GM10266 (cell line): ENCODE data around the gene NOLC1.

Experiments
- DNase-seq: peaks from one replicate; pipeline ENCODE4 v3.0.0; 2012; ENCODE audit errors: extremely low spot score
- TF ChIP-seq, protein P1 (sequence below): IDR thresholded peaks from 2 replicates; pipeline ENCODE4 v1.5.1; 2012; ENCODE audit warnings: mild to moderate bottlenecking, low read depth; ENCODE audit not compliant: control insufficient read depth, insufficient read depth; ENCODE audit errors: missing control alignments

The NOLC1 gene

DNA sequence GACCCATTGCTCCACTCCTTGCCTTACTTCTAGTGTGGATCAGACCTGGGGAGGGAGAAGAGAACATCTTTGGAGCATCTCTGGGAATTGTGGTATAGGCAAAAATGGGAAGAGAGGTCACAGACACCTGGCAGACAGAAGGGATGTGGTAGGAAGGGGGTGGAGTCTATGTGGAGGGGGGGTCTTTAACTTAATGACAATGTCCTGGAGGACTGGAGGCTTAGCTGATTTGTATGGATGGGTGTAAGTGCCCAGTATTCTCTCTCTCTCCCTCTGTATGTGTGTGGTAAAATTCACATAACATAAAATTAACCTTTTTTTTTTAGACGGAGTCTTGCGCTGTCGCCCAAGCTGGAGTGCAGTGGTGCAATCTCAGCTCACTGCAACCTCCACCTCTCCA lies 29.0 kb upstream of the NOLC1 start:
- no peak for DNase-seq
- TF ChIP-seq, protein P1, sequence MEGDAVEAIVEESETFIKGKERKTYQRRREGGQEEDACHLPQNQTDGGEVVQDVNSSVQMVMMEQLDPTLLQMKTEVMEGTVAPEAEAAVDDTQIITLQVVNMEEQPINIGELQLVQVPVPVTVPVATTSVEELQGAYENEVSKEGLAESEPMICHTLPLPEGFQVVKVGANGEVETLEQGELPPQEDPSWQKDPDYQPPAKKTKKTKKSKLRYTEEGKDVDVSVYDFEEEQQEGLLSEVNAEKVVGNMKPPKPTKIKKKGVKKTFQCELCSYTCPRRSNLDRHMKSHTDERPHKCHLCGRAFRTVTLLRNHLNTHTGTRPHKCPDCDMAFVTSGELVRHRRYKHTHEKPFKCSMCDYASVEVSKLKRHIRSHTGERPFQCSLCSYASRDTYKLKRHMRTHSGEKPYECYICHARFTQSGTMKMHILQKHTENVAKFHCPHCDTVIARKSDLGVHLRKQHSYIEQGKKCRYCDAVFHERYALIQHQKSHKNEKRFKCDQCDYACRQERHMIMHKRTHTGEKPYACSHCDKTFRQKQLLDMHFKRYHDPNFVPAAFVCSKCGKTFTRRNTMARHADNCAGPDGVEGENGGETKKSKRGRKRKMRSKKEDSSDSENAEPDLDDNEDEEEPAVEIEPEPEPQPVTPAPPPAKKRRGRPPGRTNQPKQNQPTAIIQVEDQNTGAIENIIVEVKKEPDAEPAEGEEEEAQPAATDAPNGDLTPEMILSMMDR, result no peak

DNA sequence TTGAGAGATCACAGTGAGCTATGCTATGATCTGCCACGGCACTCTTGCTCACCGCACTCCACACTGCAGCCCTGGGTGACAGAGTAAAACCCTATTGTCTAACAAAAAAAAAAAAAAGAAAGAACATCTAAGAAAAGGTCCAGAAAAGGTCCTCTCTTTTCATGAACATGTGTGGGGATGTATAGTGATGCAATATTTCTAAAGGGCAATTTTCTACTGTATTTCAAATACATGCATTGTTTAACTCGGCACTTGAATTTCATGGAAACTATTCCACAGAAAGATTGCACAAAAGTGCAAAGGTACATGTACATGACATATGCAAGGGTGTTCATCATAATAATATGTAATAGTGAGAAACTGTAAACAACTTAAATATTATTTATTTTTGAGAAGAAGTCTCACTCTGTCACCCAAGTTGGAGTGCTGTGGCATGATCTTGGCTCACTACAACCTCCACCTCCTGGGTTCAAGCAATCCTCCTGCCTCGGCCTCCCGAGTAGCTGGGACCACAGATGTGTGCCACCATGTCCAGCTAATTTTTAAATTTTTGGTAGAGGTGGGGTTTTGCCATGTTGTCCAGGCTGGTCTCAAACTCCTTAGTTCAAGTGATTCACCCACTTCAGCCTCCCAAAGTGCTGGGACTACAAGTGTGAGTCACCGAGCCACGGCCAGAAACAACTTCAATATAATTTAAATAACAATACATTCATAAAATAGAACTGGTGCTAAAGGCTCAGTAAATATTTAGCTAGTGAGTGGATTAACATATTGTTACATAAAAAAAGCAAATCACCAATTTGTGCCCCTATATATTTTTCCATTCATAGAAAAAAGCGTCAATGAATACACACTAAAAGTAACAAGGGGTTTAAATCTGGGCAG lies 20.7 kb upstream of the NOLC1 start:
- TF ChIP-seq, protein P1, result no peak
- DNase-seq, result no peak

DNA sequence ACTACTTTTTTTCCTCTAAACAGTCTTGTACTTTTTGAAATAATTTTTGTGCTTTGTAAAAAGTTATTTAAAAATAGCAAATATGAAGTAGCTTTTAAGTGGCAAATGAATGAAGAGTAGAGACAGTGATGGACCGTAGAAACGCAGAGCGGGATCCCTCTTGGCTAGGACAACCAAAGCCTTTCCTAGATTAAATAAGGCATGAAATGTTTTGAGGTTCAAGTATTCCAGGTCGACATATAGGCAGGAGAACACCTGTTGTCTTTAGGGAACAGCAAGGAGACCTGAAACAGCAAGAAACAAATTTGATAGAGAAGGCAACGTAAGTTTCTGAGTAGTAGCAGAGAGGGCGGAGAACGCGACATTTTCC lies 20.0 kb upstream of the NOLC1 start:
- TF ChIP-seq, protein P1, result no peak
- DNase-seq, result no peak

DNA sequence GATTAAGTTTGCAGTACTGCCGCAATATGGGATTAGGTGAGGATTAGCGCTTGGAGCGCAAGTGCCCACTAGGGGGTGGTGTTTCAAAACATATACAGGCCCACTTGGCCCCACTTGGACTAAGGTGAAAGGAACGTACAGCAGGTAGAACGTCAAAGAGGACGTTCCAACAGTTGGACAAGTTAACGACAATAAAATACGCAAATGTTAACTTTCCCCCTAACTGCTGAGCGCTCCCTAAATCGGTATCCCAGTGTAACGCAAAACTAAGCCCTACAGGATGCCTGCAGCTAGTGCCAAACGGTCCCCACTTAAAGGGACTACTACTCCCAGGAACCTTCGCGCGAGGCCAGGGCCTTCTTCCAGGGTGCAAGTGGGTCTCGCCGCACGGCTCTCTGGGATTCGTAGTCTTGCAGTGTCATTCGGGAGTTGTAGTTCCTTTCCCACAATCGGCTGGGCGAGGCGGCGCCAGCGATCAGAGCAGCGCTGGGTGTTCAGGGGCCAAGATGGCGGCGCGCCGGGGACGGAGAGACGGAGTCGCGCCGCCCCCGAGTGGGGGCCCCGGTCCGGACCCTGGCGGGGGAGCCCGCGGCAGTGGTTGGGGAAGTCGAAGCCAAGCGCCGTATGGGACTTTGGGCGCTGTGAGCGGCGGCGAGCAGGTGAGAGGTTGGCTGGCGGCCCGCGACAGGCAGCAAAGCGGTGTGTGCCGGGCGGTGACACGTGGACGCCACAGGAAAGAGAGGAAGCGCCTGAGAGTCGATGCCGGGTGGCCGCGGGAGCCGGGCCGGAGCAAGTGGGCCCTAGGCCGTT lies 19.4 kb upstream of the NOLC1 start, which contains the start of gene PPRC1:
PPRC1 (plus strand) TSS at position 478 of the 810 bp plus-strand sequence; CDS start at position 507, 29 bp downstream.
- TF ChIP-seq, protein P1, result peak; percentile 88
- peak; percentile 96 for DNase-seq

DNA sequence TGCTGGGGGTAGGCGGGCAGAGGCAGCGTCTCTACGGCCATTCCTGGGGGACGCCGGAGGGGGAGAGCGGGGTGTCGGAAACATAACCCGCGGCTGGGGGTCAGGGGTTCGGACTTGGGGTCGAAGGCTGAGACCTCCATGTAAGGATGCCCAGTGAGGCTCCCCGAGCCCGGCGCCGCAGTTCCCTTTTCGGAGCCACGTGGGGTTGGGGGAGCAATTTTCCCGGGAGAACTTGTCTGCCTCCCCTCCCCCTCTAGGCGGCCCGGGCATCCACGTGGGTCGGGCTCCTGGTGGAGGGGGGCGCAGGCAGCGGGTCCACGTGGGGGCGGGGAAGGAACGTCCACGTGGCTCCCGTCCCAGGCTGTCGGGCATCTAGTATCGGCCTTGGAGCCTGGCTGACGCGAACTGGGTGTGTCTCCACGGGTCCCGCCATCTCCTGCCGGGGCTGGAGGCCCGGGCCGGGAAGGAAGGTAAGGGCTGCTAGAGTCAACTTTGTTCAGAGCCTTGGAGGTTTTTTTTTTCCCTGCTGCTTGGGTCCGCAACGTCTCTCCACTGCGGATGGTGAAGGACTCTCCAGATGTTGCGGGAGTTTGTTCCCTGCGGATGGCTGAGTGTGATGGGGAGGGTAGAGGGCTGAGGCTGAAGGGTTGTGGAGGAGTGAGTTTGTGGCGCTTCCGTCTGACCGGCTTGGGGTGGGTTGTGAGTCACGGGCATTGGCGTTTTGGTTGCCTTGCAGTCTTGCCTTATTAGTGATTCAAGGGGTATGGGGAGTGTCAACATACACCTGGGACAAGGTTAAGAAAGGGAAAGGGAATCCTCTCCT lies 18.6 kb upstream of the NOLC1 start:
- DNase-seq, result peak; percentile 70
- TF ChIP-seq, protein P1, result no peak

DNA sequence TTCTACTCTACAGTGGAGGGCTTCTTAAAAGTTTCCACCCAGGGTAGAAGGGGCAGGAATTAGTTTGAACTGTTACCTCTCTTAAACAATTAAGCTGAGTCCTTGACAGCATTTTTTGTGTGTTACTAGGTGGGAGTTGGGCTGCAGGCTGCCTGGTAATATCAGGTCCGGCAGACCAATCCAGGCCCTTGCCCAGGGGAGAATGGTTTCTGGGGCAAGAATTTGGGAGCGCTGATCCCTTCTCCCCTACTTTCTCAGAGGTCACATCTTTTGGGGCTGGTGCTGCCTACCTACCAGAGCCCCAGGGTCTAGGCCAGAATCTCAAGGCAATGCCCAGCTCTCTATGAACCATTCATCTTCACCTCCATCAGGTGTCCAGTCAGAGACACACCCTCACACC lies 17.8 kb upstream of the NOLC1 start:
- TF ChIP-seq, protein P1, result no peak
- DNase-seq, result no peak
